Measurements from ENCODE around the gene FRAT2. TPM values are rescaled to one million over a fixed set of nuclear protein-coding genes. Genes with fewer than 3 reads are reported as not detected.
"Not testable (repeated sequence)": the region's sequence is repeated elsewhere in the genome, so short reads cannot be mapped to it uniquely, and the experiment has no call there.

The FRAT2 gene
- total RNA-seq, 1 donor from 2014 or later: 10.9 TPM

- POLR2A ChIA-PET: interaction anchor here (0.7 kb wide), 1 partner anchor 802 kb away, joined by 3 read pairs; no protein-coding TSS in a partner anchor
- DNase-seq: no peak
- no peak for ATAC-seq (ENCODE audit: low read depth)
- Mint-ChIP-seq H3K27me3 (no peaks in the 10 kb centered on the region), H3K36me3 (ENCODE audit: low read depth) (peaks cover 10% of the 10 kb centered on the region), H3K4me3 (no peak overlapping the region), H3K4me1 (no peaks in the 10 kb centered on the region), H3K9me3 (no peaks in the 10 kb centered on the region), H3K27ac (no peak overlapping the region)
- intact Hi-C loops (cut with micrococcal nuclease): no loop called here
- CTCF ChIA-PET: no interaction called here
- TF ChIP-seq CTCF (IDR thresholded peaks at IDR 0.05): no peak
These were observed 12.8 kb upstream of the FRAT2 start for GRCh38 chr10:97347317-97347716.

- H3K4me3 Mint-ChIP-seq; H3K4me1 Mint-ChIP-seq; H3K9me3 Mint-ChIP-seq; CTCF ChIA-PET; intact Hi-C loops (cut with micrococcal nuclease); DNase-seq; ATAC-seq (ENCODE audit: low read depth); H3K36me3 Mint-ChIP-seq (ENCODE audit: low read depth); POLR2A ChIA-PET; H3K27me3 Mint-ChIP-seq; H3K27ac Mint-ChIP-seq: not testable (repeated sequence)
These were observed 9.1 kb upstream of the FRAT2 start for GRCh38 chr10:97343664-97344063.

GRCh38 chr10:97341416-97341815, 6.9 kb upstream of the FRAT2 start:
- H3K4me1 Mint-ChIP-seq: peaks cover 5% of the 10 kb centered on the region
- H3K27me3 Mint-ChIP-seq: no peaks in the 10 kb centered on the region
- H3K27ac Mint-ChIP-seq: no peak overlapping the region
- intact Hi-C loops (cut with micrococcal nuclease): no loop called here
- DNase-seq (no peak), ATAC-seq (ENCODE audit: low read depth) (no peak)
- ChIA-PET CTCF (no interaction called here), POLR2A (interaction anchor here (0.6 kb wide), 1 partner anchor 77 kb away, joined by 3 read pairs; no protein-coding TSS in a partner anchor)
- no peak for TF ChIP-seq CTCF (IDR thresholded peaks at IDR 0.05)
- no peaks in the 10 kb centered on the region for H3K36me3 Mint-ChIP-seq (ENCODE audit: low read depth)
- H3K4me3 Mint-ChIP-seq: no peak overlapping the region
- no peaks in the 10 kb centered on the region for H3K9me3 Mint-ChIP-seq

GRCh38 chr10:97338041-97338440, 3.5 kb upstream of the FRAT2 start:
- Mint-ChIP-seq H3K36me3 (ENCODE audit: low read depth) (peaks cover 4% of the 10 kb centered on the region), H3K27me3 (no peaks in the 10 kb centered on the region), H3K4me1 (peaks cover 18% of the 10 kb centered on the region), H3K9me3 (no peaks in the 10 kb centered on the region), H3K4me3 (no peak overlapping the region), H3K27ac (no peak overlapping the region)
- no peak for DNase-seq
- ChIA-PET POLR2A (no interaction called here), CTCF (no interaction called here)
- ATAC-seq (ENCODE audit: low read depth): no peak
- intact Hi-C loops (cut with micrococcal nuclease): no loop called here
- no peak for TF ChIP-seq CTCF (IDR thresholded peaks at IDR 0.05)

- peaks cover 4% of the 10 kb centered on the region for H3K36me3 Mint-ChIP-seq (ENCODE audit: low read depth)
- no peaks in the 10 kb centered on the region for H3K27me3 Mint-ChIP-seq
- TF ChIP-seq CTCF (IDR thresholded peaks at IDR 0.05): no peak
- ChIA-PET CTCF (no interaction called here), POLR2A (no interaction called here)
- no peak for DNase-seq
- intact Hi-C loops (cut with micrococcal nuclease): loop anchor here (2.0 kb wide), 1 partner anchor 162 kb away; the partner anchor contains the start of genes MMS19 and UBTD1
- H3K4me1 Mint-ChIP-seq: peaks cover 26% of the 10 kb centered on the region
- H3K9me3 Mint-ChIP-seq: no peaks in the 10 kb centered on the region
- H3K4me3 Mint-ChIP-seq: no peak overlapping the region
- no peak overlapping the region for H3K27ac Mint-ChIP-seq
- ATAC-seq (ENCODE audit: low read depth): no peak
These were observed 2.7 kb upstream of the FRAT2 start for GRCh38 chr10:97336942-97337831.
